Measurements from ENCODE around the gene BCR.

Gene BCR

DNA sequence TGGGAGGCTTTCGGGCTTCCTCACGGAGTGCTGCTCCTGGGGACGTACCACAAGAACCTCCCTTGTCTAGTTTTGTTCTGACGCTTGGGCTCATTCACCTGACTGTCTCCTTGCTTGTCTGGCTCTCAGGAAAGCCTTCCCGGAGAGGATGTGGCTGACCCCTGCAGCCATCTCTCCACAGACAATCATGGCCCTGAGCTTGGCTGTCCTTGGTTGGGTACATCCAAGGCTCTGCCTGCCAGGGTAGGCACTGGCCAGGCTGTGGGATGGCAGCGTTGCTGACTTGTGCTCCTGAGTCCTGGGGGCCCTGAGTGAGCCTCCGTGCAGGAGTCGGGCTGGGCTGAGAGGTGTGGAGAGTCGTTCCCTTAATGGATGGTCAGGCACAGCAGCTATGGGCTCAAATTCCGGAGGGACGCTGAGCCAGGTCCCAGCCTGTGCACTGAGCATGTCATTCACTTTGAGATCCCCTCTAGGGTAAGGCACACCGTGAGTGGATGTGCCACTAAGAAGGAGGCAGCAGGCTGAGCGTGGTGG, 32.8 kb downstream of the BCR start:
- Histone ChIP-seq H3K4me3 (ENCODE audit: insufficient read depth, low read length, poor library complexity, severe bottlenecking) (no peak overlapping the region), H3K27ac (ENCODE audit: low read depth, low read length) (no peak overlapping the region), H3K9ac (ENCODE audit: low read length) (no peak overlapping the region), H2AFZ (ENCODE audit: low read depth, low read length, severe bottlenecking) (no peak overlapping the region), H3K9me3 (ENCODE audit: insufficient read depth, low read length) (no peaks in the 10 kb centered on the region), H3K79me2 (ENCODE audit: insufficient read depth, low read length) (no peaks in the 10 kb centered on the region), H3F3A (ENCODE audit: insufficient read depth) (no peaks in the 10 kb centered on the region), H3K27me3 (ENCODE audit: low read length) (no peaks in the 10 kb centered on the region), H4K20me1 (ENCODE audit: low read depth, low read length) (no peaks in the 10 kb centered on the region), H3K9me2 (replicated peaks; ENCODE audit: insufficient read depth, low read length) (no peaks in the 10 kb centered on the region), H3K36me3 (ENCODE audit: low read length) (no peaks in the 10 kb centered on the region), H3K4me2 (ENCODE audit: low read depth, low read length, poor library complexity, severe bottlenecking) (no peak overlapping the region)
- TF ChIP-seq CTCF (IDR thresholded peaks at IDR 0.05; ENCODE audit: insufficient read depth, low read length, poor library complexity, severe bottlenecking) (no peak), EZH2phosphoT487 (conservative IDR thresholded peaks at IDR 0.05; ENCODE audit: low read length) (no peak)

- no peaks in the 10 kb centered on the region for H4K20me1 ChIP-seq (ENCODE audit: low read depth, low read length)
- TF ChIP-seq EZH2phosphoT487 (conservative IDR thresholded peaks at IDR 0.05; ENCODE audit: low read length) (no peak), CTCF (IDR thresholded peaks at IDR 0.05; ENCODE audit: insufficient read depth, low read length, poor library complexity, severe bottlenecking) (no peak)
- no peak overlapping the region for H2AFZ ChIP-seq (ENCODE audit: low read depth, low read length, severe bottlenecking)
- no peaks in the 10 kb centered on the region for H3F3A ChIP-seq (ENCODE audit: insufficient read depth)
- no peak overlapping the region for H3K9ac ChIP-seq (ENCODE audit: low read length)
- H3K27me3 ChIP-seq (ENCODE audit: low read length), result no peaks in the 10 kb centered on the region
- no peaks in the 10 kb centered on the region for H3K36me3 ChIP-seq (ENCODE audit: low read length)
- H3K79me2 ChIP-seq (ENCODE audit: insufficient read depth, low read length), result no peaks in the 10 kb centered on the region
- no peak overlapping the region for H3K4me2 ChIP-seq (ENCODE audit: low read depth, low read length, poor library complexity, severe bottlenecking)
- no peaks in the 10 kb centered on the region for H3K9me2 ChIP-seq (replicated peaks; ENCODE audit: insufficient read depth, low read length)
- H3K4me3 ChIP-seq (ENCODE audit: insufficient read depth, low read length, poor library complexity, severe bottlenecking), result no peak overlapping the region
- no peak overlapping the region for H3K27ac ChIP-seq (ENCODE audit: low read depth, low read length)
- H3K9me3 ChIP-seq (ENCODE audit: insufficient read depth, low read length), result no peaks in the 10 kb centered on the region
Measured at GRCh38 chr22:23213581-23214334, 33.4 kb downstream of the BCR start.

GRCh38 chr22:23214398-23214797, 34.1 kb downstream of the BCR start:
- TF ChIP-seq EZH2phosphoT487 (conservative IDR thresholded peaks at IDR 0.05; ENCODE audit: low read length) (no peak), CTCF (IDR thresholded peaks at IDR 0.05; ENCODE audit: insufficient read depth, low read length, poor library complexity, severe bottlenecking) (no peak)
- no peaks in the 10 kb centered on the region for H4K20me1 ChIP-seq (ENCODE audit: low read depth, low read length)
- H3K4me2 ChIP-seq (ENCODE audit: low read depth, low read length, poor library complexity, severe bottlenecking), result no peak overlapping the region
- no peak overlapping the region for H3K27ac ChIP-seq (ENCODE audit: low read depth, low read length)
- H3K36me3 ChIP-seq (ENCODE audit: low read length), result no peaks in the 10 kb centered on the region
- H3K27me3 ChIP-seq (ENCODE audit: low read length), result no peaks in the 10 kb centered on the region
- H3K9me3 ChIP-seq (ENCODE audit: insufficient read depth, low read length), result no peaks in the 10 kb centered on the region
- no peak overlapping the region for H3K4me3 ChIP-seq (ENCODE audit: insufficient read depth, low read length, poor library complexity, severe bottlenecking)
- no peak overlapping the region for H2AFZ ChIP-seq (ENCODE audit: low read depth, low read length, severe bottlenecking)
- H3F3A ChIP-seq (ENCODE audit: insufficient read depth), result no peaks in the 10 kb centered on the region
- H3K79me2 ChIP-seq (ENCODE audit: insufficient read depth, low read length), result no peaks in the 10 kb centered on the region
- H3K9ac ChIP-seq (ENCODE audit: low read length), result no peak overlapping the region
- H3K9me2 ChIP-seq (replicated peaks; ENCODE audit: insufficient read depth, low read length), result no peaks in the 10 kb centered on the region
